HCT116 (cell line): Measurements from ENCODE around the gene STAC2. TPM values are rescaled to one million over a fixed set of nuclear protein-coding genes. Genes with fewer than 3 reads are reported as not detected.

Experiments
- ATAC-seq: fragments of 200-7000 bp; cut with Tn5 transposase; 2 replicates; pipeline ENCODE4 v1.9.1; 2020; ENCODE audit warnings: mild to moderate bottlenecking, moderate library complexity
- BruUV-seq: library from RNA; stranded (reverse); fragments of 400-500 nt; replicated peaks from 2 replicates; lab custom pipeline; 2021; lab: Mats Ljungman, UMichigan
- CTCF ChIA-PET: fragments of 300-600 bp; sonication (Branson Sonifier 250); formaldehyde crosslinking; loops from one replicate; lab custom pipeline; 2021; ENCODE audit warnings: antibody characterized with exemption; lab: Charles Lee
- POLR2A ChIA-PET: fragments of 300-600, 350-600 bp; sonication (Branson Sonifier 250); formaldehyde crosslinking; loops from one replicate; lab custom pipeline; 2021; ENCODE audit warnings: antibody characterized with exemption; lab: Charles Lee
- RAD21 ChIA-PET, 2 experiments: fragments of 300-600 bp; sonication (Branson Sonifier 250); formaldehyde crosslinking; loops; one replicate each; lab custom pipeline; 2023; ENCODE audit warnings: low total read pairs in 2 of 2; ENCODE audit not compliant: uncharacterized antibody in 2 of 2, unreplicated experiment in 2 of 2, low non-redundant PET in 1 of 2; lab: Charles Lee
- DNase-seq: peaks from one replicate; pipeline ENCODE4 v3.0.0-alpha.2; 2010; ENCODE audit warnings: low read depth, low spot score
- H2AFZ ChIP-seq: fragments of 200-600 bp; shearing (Covaris generic), sonication (generic); 2 replicates; pipeline ENCODE4 v1.6.1; 2017; ENCODE audit warnings: low read depth, mixed run types, mixed read lengths, antibody characterized with exemption, low read length; ENCODE audit not compliant: poor library complexity, severe bottlenecking
- H3K27ac ChIP-seq: 2 replicates; pipeline ENCODE4 v1.5.1; 2012; ENCODE audit warnings: low read depth, low read length
- H3K27me3 ChIP-seq: fragments of 200-600 bp; sonication (generic); 2 replicates; pipeline ENCODE4 v1.6.1; 2016; ENCODE audit warnings: mixed run types, low read length, mixed read lengths; ENCODE audit not compliant: insufficient read depth
- H3K36me3 ChIP-seq, 2 experiments: fragments of 200-500 bp in 1 of 2; fragments of 200-600 bp in 1 of 2; sonication (Bioruptor generic) in 1 of 2; sonication (generic) in 1 of 2; 2 replicates each; pipeline versions ENCODE4 v1.5.1 to v1.6.1; 2014 to 2016; ENCODE audit warnings: low read length in 2 of 2, inconsistent platforms in 1 of 2, mixed read lengths in 1 of 2, mixed run types in 1 of 2; ENCODE audit not compliant: insufficient read depth in 2 of 2, control insufficient read depth in 1 of 2
- H3K4me1 ChIP-seq, 2 experiments: fragments of 200-600 bp in 1 of 2; sonication (generic) in 1 of 2; 2 replicates each; pipeline versions ENCODE4 v1.5.1 to v1.6.1; 2012 to 2017; ENCODE audit warnings: low read length in 2 of 2, inconsistent platforms in 1 of 2, mild to moderate bottlenecking in 1 of 2, mixed read lengths in 1 of 2, mixed run types in 1 of 2, moderate library complexity in 1 of 2; ENCODE audit not compliant: insufficient read depth in 2 of 2, control insufficient read depth in 1 of 2
- H3K4me2 ChIP-seq: fragments of 200-600 bp; sonication (generic); 2 replicates; pipeline ENCODE4 v1.6.1; 2017; ENCODE audit warnings: mixed run types, low read length, mixed read lengths
- H3K4me3 ChIP-seq, 2 experiments: fragments of 200-600 bp in 1 of 2; sonication (generic) in 1 of 2; replicated peaks in 1 of 2; 2 replicates each; pipeline ENCODE4 v1.5.1; 2011 to 2016; ENCODE audit warnings: low read length in 2 of 2, control low read depth in 1 of 2, low read depth in 1 of 2, mild to moderate bottlenecking in 1 of 2, mixed read lengths in 1 of 2, mixed run types in 1 of 2
- H3K79me2 ChIP-seq: fragments of 200-600 bp; sonication (generic); 2 replicates; pipeline ENCODE4 v1.6.1; 2017; ENCODE audit warnings: mild to moderate bottlenecking, mixed run types, low read length, moderate library complexity, mixed read lengths; ENCODE audit not compliant: insufficient read depth
- H3K9ac ChIP-seq: fragments of 200-600 bp; sonication (generic); 2 replicates; pipeline ENCODE4 v1.6.1; 2016; ENCODE audit warnings: low read length, mixed read lengths
- H3K9me2 ChIP-seq: fragments of 200-600 bp; sonication (generic), shearing (Covaris generic); 2 replicates; pipeline ENCODE4 v1.6.1; 2017; ENCODE audit warnings: mixed run types, mild to moderate bottlenecking, moderate library complexity; ENCODE audit not compliant: insufficient read depth
- H3K9me3 ChIP-seq, 2 experiments: fragments of 200-500 bp in 1 of 2; fragments of 200-600 bp in 1 of 2; sonication (Bioruptor generic) in 1 of 2; sonication (generic) in 1 of 2; 2 replicates each; pipeline ENCODE4 v1.6.1; 2014 to 2017; ENCODE audit warnings: low read length in 2 of 2, mixed read lengths in 2 of 2, inconsistent platforms in 1 of 2, low read depth in 1 of 2, mild to moderate bottlenecking in 1 of 2, mixed run types in 1 of 2, moderate library complexity in 1 of 2; ENCODE audit not compliant: control insufficient read depth in 1 of 2, insufficient read depth in 1 of 2
- H4K20me1 ChIP-seq: fragments of 200-600 bp; sonication (generic), shearing (Covaris generic); 2 replicates; pipeline ENCODE4 v1.6.1; 2017; ENCODE audit warnings: mixed run types, mild to moderate bottlenecking, moderate library complexity; ENCODE audit not compliant: insufficient read depth
- ATF3 ChIP-seq: IDR thresholded peaks from 2 replicates; pipeline ENCODE4 v1.6.1; 2012
- CTCF ChIP-seq, 3 experiments: fragments of 200-600 bp in 1 of 3; sonication (generic) in 1 of 3; IDR thresholded peaks in 2 of 3; conservative IDR thresholded peaks in 1 of 3; 2 replicates each; pipeline ENCODE4 v1.5.1; 2012 to 2017; ENCODE audit warnings: low read depth in 2 of 3, low read length in 2 of 3, antibody characterized with exemption in 1 of 3, borderline replicate concordance in 1 of 3, control low read depth in 1 of 3, mild to moderate bottlenecking in 1 of 3, mixed read lengths in 1 of 3, mixed run types in 1 of 3, moderate library complexity in 1 of 3; ENCODE audit not compliant: insufficient read depth in 1 of 3
- EZH2phosphoT487 ChIP-seq: fragments of 200-600 bp; IDR thresholded peaks from 2 replicates; pipeline ENCODE4 v1.6.1; 2018; ENCODE audit warnings: antibody characterized with exemption, borderline replicate concordance
- JUND ChIP-seq: IDR thresholded peaks from 2 replicates; pipeline ENCODE4 v1.6.1; 2012
- RAD21 ChIP-seq: IDR thresholded peaks from 2 replicates; pipeline ENCODE4 v1.6.1; 2012; ENCODE audit warnings: low read depth, mild to moderate bottlenecking
- ZBTB33 ChIP-seq: IDR thresholded peaks from 2 replicates; pipeline ENCODE4 v1.6.1; 2011; ENCODE audit warnings: mild to moderate bottlenecking, low read length, moderate library complexity; ENCODE audit not compliant: insufficient replicate concordance; ENCODE audit errors: extremely low read depth
- intact Hi-C: fragments of 100-400 bp; cut with micrococcal nuclease; formaldehyde crosslinking; loops from 2 replicates; pipeline ENCODE4 v1.10.0; 2022
- total RNA-seq: library from RNA; stranded (reverse); gene quantifications from one replicate; pipeline ENCODE4 v1.2.1, GENCODE V29; 2021; ENCODE audit not compliant: unreplicated experiment

Gene STAC2
- total RNA-seq, 1 experiment from 2014 or later: not detected

GRCh38 chr17:39205112-39205526, 20.6 kb downstream of the STAC2 start:
- peaks cover 35 to 43% of the 10 kb centered on the region in 2 experiments for H3K36me3 ChIP-seq
- no peak for DNase-seq
- RAD21 ChIA-PET: interaction anchor here in 1 of 2 experiments (0.7 kb wide), 1 partner anchor 14 kb away, joined by 4 read pairs; no protein-coding TSS in a partner anchor
- no peak overlapping the region for H2AFZ ChIP-seq
- H3K9me2 ChIP-seq: no peaks in the 10 kb centered on the region
- intact Hi-C loops: loop anchor here (5.0 to 10.0 kb wide), 2 partner anchors 320 to 417 kb away; no protein-coding TSS in a partner anchor
- no peak overlapping the region for H3K9ac ChIP-seq
- BruUV-seq: no TSS peak
- H3K27ac ChIP-seq: no peak overlapping the region
- peaks cover 18% of the 10 kb centered on the region; the same call in 1 of the 2 replicates for H4K20me1 ChIP-seq
- CTCF ChIA-PET: interaction anchor here (1.1 to 6.1 kb wide), 7 partner anchors 14 to 417 kb away, joined by 5 to 105 read pairs (median 40); no protein-coding TSS in a partner anchor
- TF ChIP-seq JUND (peak; percentile 16; the same call in 1 of the 2 replicates), ZBTB33 (no peak)
- peaks cover 9 to 34% of the 10 kb centered on the region in 2 experiments; a peak in 3 of 4 replicates for H3K4me1 ChIP-seq
- H3K27me3 ChIP-seq: no peaks in the 10 kb centered on the region
- H3K79me2 ChIP-seq: peaks cover 28% of the 10 kb centered on the region
- H3K4me3 ChIP-seq: no peak overlapping the region
- H3K9me3 ChIP-seq: no peaks in the 10 kb centered on the region
- POLR2A ChIA-PET: interaction anchor here (0.7 to 2.2 kb wide), 4 partner anchors 22 to 36 kb away, joined by 4 to 10 read pairs (median 6); no protein-coding TSS in a partner anchor
- ATAC-seq: peak; percentile 11; the same call in 1 of the 2 replicates
- no peak overlapping the region for H3K4me2 ChIP-seq

GRCh38 chr17:39204245-39204644, 21.5 kb downstream of the STAC2 start:
- no TSS peak for BruUV-seq
- peaks cover 35 to 43% of the 10 kb centered on the region in 2 experiments for H3K36me3 ChIP-seq
- ChIA-PET CTCF (interaction anchor here (1.0 to 6.1 kb wide), 3 partner anchors 31 to 40 kb away, joined by 3 to 105 read pairs (median 6); no protein-coding TSS in a partner anchor), RAD21 (no interaction called here), POLR2A (no interaction called here)
- no peak for DNase-seq
- H3K79me2 ChIP-seq: peaks cover 30% of the 10 kb centered on the region
- no peak overlapping the region for H2AFZ ChIP-seq
- H3K9me2 ChIP-seq: no peaks in the 10 kb centered on the region
- ATAC-seq: no peak
- H3K9ac ChIP-seq: no peak overlapping the region
- peaks cover 7 to 34% of the 10 kb centered on the region in 2 experiments; a peak in 3 of 4 replicates for H3K4me1 ChIP-seq
- H3K27me3 ChIP-seq: no peaks in the 10 kb centered on the region
- no peaks in the 10 kb centered on the region for H3K9me3 ChIP-seq
- no peak overlapping the region for H3K4me3 ChIP-seq
- intact Hi-C loops: loop anchor here (10.0 kb wide), 1 partner anchor 321 kb away; no protein-coding TSS in a partner anchor
- no peak overlapping the region for H3K4me2 ChIP-seq
- H4K20me1 ChIP-seq: peaks cover 18% of the 10 kb centered on the region; the same call in 1 of the 2 replicates
- H3K27ac ChIP-seq: no peak overlapping the region
- TF ChIP-seq RAD21 (no peak), EZH2phosphoT487 (no peak), ATF3 (no peak), ZBTB33 (no peak), CTCF (IDR thresholded peaks at IDR 0.05 in 2 of 3, conservative IDR thresholded peaks at IDR 0.05 in 1 of 3; ENCODE audit: borderline replicate concordance in 1 of 3, insufficient read depth in 1 of 3, low read depth in 2 of 3, low read length in 2 of 3) (no peak)
